Neural cell (in vitro differentiated cells): ENCODE results near the gene CACNA1A. TPM values are rescaled to one million over a fixed set of nuclear protein-coding genes. Genes with fewer than 3 reads are reported as not detected.

ENCODE experiments used
- H2AFZ ChIP-seq: fragments of 200-600, 300-800 bp; sonication (generic), shearing (Covaris generic); 2 replicates; pipeline ENCODE4 v1.6.0; 2014; ENCODE audit warnings: low read depth, mild to moderate bottlenecking, antibody characterized with exemption, low read length, moderate library complexity
- H3F3A ChIP-seq: fragments of 200-600 bp; shearing (Covaris generic); 2 replicates; pipeline ENCODE4 v1.6.1; 2016; ENCODE audit warnings: mild to moderate bottlenecking, moderate library complexity, mixed read lengths, antibody characterized with exemption, low read length; ENCODE audit not compliant: insufficient read depth, poor library complexity, severe bottlenecking
- H3K27ac ChIP-seq: fragments of 200-600, 300-800 bp; sonication (generic), shearing (Covaris generic); 2 replicates; pipeline ENCODE4 v1.5.1; 2014; ENCODE audit warnings: mild to moderate bottlenecking, low read length, moderate library complexity
- H3K27me3 ChIP-seq: fragments of 300-800, 200-600 bp; sonication (generic), shearing (Covaris generic); 2 replicates; pipeline ENCODE4 v1.6.0; 2014; ENCODE audit warnings: mild to moderate bottlenecking, low read depth, low read length, moderate library complexity; ENCODE audit not compliant: insufficient read depth
- H3K36me3 ChIP-seq: fragments of 300-800, 200-600 bp; sonication (generic), shearing (Covaris generic); 2 replicates; pipeline ENCODE4 v1.5.1; 2014; ENCODE audit warnings: mild to moderate bottlenecking, antibody characterized with exemption, low read length, moderate library complexity; ENCODE audit not compliant: insufficient read depth
- H3K4me2 ChIP-seq: fragments of 300-800, 200-600 bp; sonication (generic), shearing (Covaris generic); 2 replicates; pipeline ENCODE4 v1.6.0; 2014; ENCODE audit warnings: mild to moderate bottlenecking, low read length
- H3K4me3 ChIP-seq: fragments of 300-800, 200-600 bp; sonication (generic), shearing (Covaris generic); 2 replicates; pipeline ENCODE4 v1.5.1; 2014; ENCODE audit warnings: mild to moderate bottlenecking, low read length, moderate library complexity
- H3K79me2 ChIP-seq: fragments of 200-600 bp; shearing (Covaris generic); replicated peaks from 2 replicates; pipeline ENCODE4 v1.6.0; 2014; ENCODE audit warnings: mild to moderate bottlenecking, low read length, moderate library complexity; ENCODE audit not compliant: insufficient read depth
- H3K9ac ChIP-seq: fragments of 300-800, 200-600 bp; sonication (generic), shearing (Covaris generic); 2 replicates; pipeline ENCODE4 v1.6.1; 2016; ENCODE audit warnings: mild to moderate bottlenecking, low read length, mixed read lengths
- H3K9me2 ChIP-seq: fragments of 200-600 bp; shearing (Covaris generic); 2 replicates; pipeline ENCODE4 v1.6.1; 2016; ENCODE audit warnings: mild to moderate bottlenecking, low read length, mixed read lengths; ENCODE audit not compliant: insufficient read depth
- H3K9me3 ChIP-seq: fragments of 200-600, 300-800 bp; sonication (generic), shearing (Covaris generic); 2 replicates; pipeline ENCODE4 v1.6.1; 2016; ENCODE audit warnings: mild to moderate bottlenecking, mixed run types, low read length, moderate library complexity, mixed read lengths
- H4K20me1 ChIP-seq: fragments of 200-600 bp; shearing (Covaris generic); 2 replicates; pipeline ENCODE4 v1.6.1; 2016; ENCODE audit warnings: mild to moderate bottlenecking, mixed run types; ENCODE audit not compliant: insufficient read depth
- CTCF ChIP-seq: fragments of 450-650 bp; IDR thresholded peaks from 2 replicates; pipeline ENCODE4 v1.5.1; 2014; ENCODE audit warnings: antibody characterized with exemption, mild to moderate bottlenecking, moderate library complexity; ENCODE audit not compliant: poor library complexity, severe bottlenecking
- EP300 ChIP-seq: fragments of 450-650 bp; conservative IDR thresholded peaks from 2 replicates; pipeline ENCODE4 v1.6.1; 2014; ENCODE audit warnings: antibody characterized with exemption, mild to moderate bottlenecking, moderate library complexity; ENCODE audit not compliant: poor library complexity, severe bottlenecking
- EZH2 ChIP-seq: fragments of 200-600, 300-800 bp; shearing (Covaris generic), sonication (generic); IDR thresholded peaks from 2 replicates; pipeline ENCODE4 v1.6.1; 2014; ENCODE audit warnings: antibody characterized with exemption, low read length, borderline replicate concordance, mild to moderate bottlenecking; ENCODE audit not compliant: insufficient read depth, poor library complexity, severe bottlenecking
- MXI1 ChIP-seq: fragments of 450-650 bp; conservative IDR thresholded peaks from 2 replicates; pipeline ENCODE4 v1.6.1; 2014; ENCODE audit warnings: antibody characterized with exemption, mild to moderate bottlenecking; ENCODE audit not compliant: poor library complexity, severe bottlenecking
- POLR2AphosphoS5 ChIP-seq: IDR thresholded peaks from 2 replicates; pipeline ENCODE4 v1.6.1; 2012
- RAD21 ChIP-seq: fragments of 450-650 bp; conservative IDR thresholded peaks from 2 replicates; pipeline ENCODE4 v1.6.1; 2014; ENCODE audit warnings: antibody characterized with exemption, mild to moderate bottlenecking, moderate library complexity
- REST ChIP-seq: IDR thresholded peaks from 2 replicates; pipeline ENCODE4 v1.6.1; 2012; ENCODE audit warnings: borderline replicate concordance
- SMC3 ChIP-seq: fragments of 450-650 bp; conservative IDR thresholded peaks from 2 replicates; pipeline ENCODE4 v1.6.1; 2014; ENCODE audit warnings: antibody characterized with exemption, mild to moderate bottlenecking, moderate library complexity; ENCODE audit not compliant: poor library complexity
- TAF1 ChIP-seq: IDR thresholded peaks from 2 replicates; pipeline ENCODE4 v1.6.1; 2012; ENCODE audit warnings: low read depth
- polyA plus RNA-seq: library from polyadenylated mRNA; depleted of rRNA; stranded (reverse); fragments of >200 nt; gene quantifications from 2 replicates; pipeline ENCODE4 v1.2.3, GENCODE V29; 2014

Gene CACNA1A
- polyA plus RNA-seq, 1 donor from 2014 or later: 6.9 TPM

DNA sequence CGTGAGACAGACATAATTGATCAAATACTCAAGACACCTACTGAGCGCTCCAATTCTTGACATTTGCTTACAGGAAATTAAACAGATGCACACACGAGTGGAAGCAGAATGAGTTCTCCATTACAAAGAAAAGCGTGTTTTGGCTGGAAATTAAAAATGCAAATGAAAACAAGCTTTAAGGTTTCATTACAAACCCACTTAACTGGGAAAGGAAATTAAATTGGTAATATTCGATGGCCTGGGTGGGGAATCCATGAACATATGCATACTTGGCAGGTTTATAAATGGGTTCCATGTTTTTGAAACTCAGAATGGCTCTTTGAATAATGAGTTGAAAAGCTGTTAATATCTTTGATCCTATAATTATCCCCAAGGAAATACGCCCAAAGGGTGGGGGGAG, 178.0 kb downstream of the CACNA1A start:
- TF ChIP-seq RAD21 (no peak), EP300 (no peak), POLR2AphosphoS5 (no peak), MXI1 (no peak), SMC3 (no peak), CTCF (no peak), REST (no peak), TAF1 (no peak), EZH2 (no peak)
- Histone ChIP-seq H3K36me3 (no peaks in the 10 kb centered on the region), H3K79me2 (no peaks in the 10 kb centered on the region), H3F3A (no peaks in the 10 kb centered on the region), H3K9me3 (peaks cover 3% of the 10 kb centered on the region), H3K27ac (no peak overlapping the region), H3K4me3 (no peak overlapping the region), H3K9me2 (no peaks in the 10 kb centered on the region), H3K4me2 (no peak overlapping the region), H4K20me1 (no peaks in the 10 kb centered on the region), H3K27me3 (no peaks in the 10 kb centered on the region), H3K9ac (no peak overlapping the region), H2AFZ (no peak overlapping the region)

- H3K9me3 ChIP-seq: peaks cover 6% of the 10 kb centered on the region
- H3K27me3 ChIP-seq: no peaks in the 10 kb centered on the region
- H3K4me3 ChIP-seq: no peak overlapping the region
- H3K36me3 ChIP-seq: peaks cover 5% of the 10 kb centered on the region
- H4K20me1 ChIP-seq: no peaks in the 10 kb centered on the region
- no peaks in the 10 kb centered on the region for H3K9me2 ChIP-seq
- no peak overlapping the region for H3K4me2 ChIP-seq
- TF ChIP-seq REST: no peak
- TF ChIP-seq TAF1: no peak
- no peak for TF ChIP-seq CTCF
- TF ChIP-seq EP300: no peak
- TF ChIP-seq MXI1: no peak
- no peak for TF ChIP-seq SMC3
- no peak for TF ChIP-seq POLR2AphosphoS5
- H3K27ac ChIP-seq: no peak overlapping the region
- no peaks in the 10 kb centered on the region for H3K79me2 ChIP-seq
- no peak overlapping the region for H2AFZ ChIP-seq
- H3K9ac ChIP-seq: no peak overlapping the region
- no peaks in the 10 kb centered on the region for H3F3A ChIP-seq
Observed at GRCh38 chr19:13319526-13319925, 186.8 kb downstream of the CACNA1A start.
